GM19438 (cell line): ENCODE results near the gene ANO9.
"Not testable (repeated sequence)": the region's sequence is repeated elsewhere in the genome, so short reads cannot be mapped to it uniquely, and the experiment has no call there.

Experiments
- ATAC-seq: cut with Tn5 transposase; IDR thresholded peaks from one replicate; pipeline ENCODE4 v1.9.1; 2021; ENCODE audit warnings: low read depth; ENCODE audit not compliant: unreplicated experiment

ANO9 gene

GRCh38 chr11:472816-473215 lies 31.0 kb upstream of the ANO9 start:
- ATAC-seq: no peak

GRCh38 chr11:472272-472671 lies 30.5 kb upstream of the ANO9 start:
- ATAC-seq: no peak

GRCh38 chr11:471468-472145 lies 29.8 kb upstream of the ANO9 start:
- ATAC-seq: no peak

GRCh38 chr11:469684-470560 lies 28.1 kb upstream of the ANO9 start:
- no peak for ATAC-seq

- ATAC-seq: not testable (repeated sequence)
Measured at GRCh38 chr11:469026-469683, 27.3 kb upstream of the ANO9 start.

GRCh38 chr11:468493-468892 lies 26.7 kb upstream of the ANO9 start:
- no peak for ATAC-seq

- ATAC-seq: no peak
Measured at GRCh38 chr11:468036-468435, 26.2 kb upstream of the ANO9 start.

GRCh38 chr11:465896-466530 lies 24.2 kb upstream of the ANO9 start:
- no peak for ATAC-seq

- no peak for ATAC-seq
Measured at GRCh38 chr11:464316-464715, 22.5 kb upstream of the ANO9 start.

- ATAC-seq: no peak
Measured at GRCh38 chr11:462107-462890, 20.5 kb upstream of the ANO9 start.

GRCh38 chr11:461626-462025 lies 19.8 kb upstream of the ANO9 start:
- no peak for ATAC-seq

- ATAC-seq: no peak
Measured at GRCh38 chr11:460331-461199, 18.8 kb upstream of the ANO9 start.

GRCh38 chr11:459511-460220 lies 17.9 kb upstream of the ANO9 start:
- no peak for ATAC-seq

GRCh38 chr11:457111-457760 lies 15.4 kb upstream of the ANO9 start:
- ATAC-seq: no peak

GRCh38 chr11:456533-456932 lies 14.7 kb upstream of the ANO9 start:
- no peak for ATAC-seq

GRCh38 chr11:455566-456147 lies 13.8 kb upstream of the ANO9 start:
- ATAC-seq: no peak

- ATAC-seq: no peak
Measured at GRCh38 chr11:454801-455565, 13.2 kb upstream of the ANO9 start.
